ENCODE data around the gene HOXD11.

The HOXD11 gene

GRCh38 chr2:176074919-176075425, 32.1 kb upstream of the HOXD11 start:
- 0 out of 2 replicates have a peak, but pooled peaks cover 3% of the 10 kb centered on the region for H3K4me1 ChIP-seq (ENCODE audit: control insufficient read depth, insufficient read depth, low read length)

GRCh38 chr2:176075481-176075880, 31.6 kb upstream of the HOXD11 start:
- peaks cover 98% of the 10 kb centered on the region for H3K27me3 ChIP-seq (ENCODE audit: control insufficient read depth, insufficient read depth, low read length)
- 0 out of 2 replicates have a peak, but pooled peaks cover 3% of the 10 kb centered on the region for H3K4me1 ChIP-seq (ENCODE audit: control insufficient read depth, insufficient read depth, low read length)
- H3K27ac ChIP-seq (ENCODE audit: low read depth, low read length) = no peak overlapping the region
- H3K9me3 ChIP-seq (ENCODE audit: control insufficient read depth, insufficient read depth, low read length) = no peaks in the 10 kb centered on the region
- no peaks in the 10 kb centered on the region for H3K36me3 ChIP-seq (ENCODE audit: control insufficient read depth, insufficient read depth, low read length)
- H3K9ac ChIP-seq (ENCODE audit: low read depth, low read length) = no peak overlapping the region
- H3K4me3 ChIP-seq (ENCODE audit: low read depth, low read length) = peak overlapping the region; percentile 39; the same call in 1 of the 2 replicates

More at GRCh38 chr2:176074919-176075425, 32.1 kb upstream of the HOXD11 start:
- H3K27ac ChIP-seq (ENCODE audit: low read depth, low read length) = no peak overlapping the region
- H3K36me3 ChIP-seq (ENCODE audit: control insufficient read depth, insufficient read depth, low read length) = no peaks in the 10 kb centered on the region
- H3K9me3 ChIP-seq (ENCODE audit: control insufficient read depth, insufficient read depth, low read length) = no peaks in the 10 kb centered on the region
- no peak overlapping the region for H3K9ac ChIP-seq (ENCODE audit: low read depth, low read length)
- H3K27me3 ChIP-seq (ENCODE audit: control insufficient read depth, insufficient read depth, low read length) = peaks cover 100% of the 10 kb centered on the region
- H3K4me3 ChIP-seq (ENCODE audit: low read depth, low read length) = no peak overlapping the region

GRCh38 chr2:176076063-176076462, 31.0 kb upstream of the HOXD11 start:
- H3K4me3 ChIP-seq (ENCODE audit: low read depth, low read length) = no peak overlapping the region
- no peak overlapping the region for H3K9ac ChIP-seq (ENCODE audit: low read depth, low read length)
- H3K27me3 ChIP-seq (ENCODE audit: control insufficient read depth, insufficient read depth, low read length) = peaks cover 98% of the 10 kb centered on the region
- H3K36me3 ChIP-seq (ENCODE audit: control insufficient read depth, insufficient read depth, low read length) = no peaks in the 10 kb centered on the region
- 0 out of 2 replicates have a peak, but pooled peaks cover 3% of the 10 kb centered on the region for H3K4me1 ChIP-seq (ENCODE audit: control insufficient read depth, insufficient read depth, low read length)
- no peaks in the 10 kb centered on the region for H3K9me3 ChIP-seq (ENCODE audit: control insufficient read depth, insufficient read depth, low read length)
- no peak overlapping the region for H3K27ac ChIP-seq (ENCODE audit: low read depth, low read length)

- H3K36me3 ChIP-seq (ENCODE audit: control insufficient read depth, insufficient read depth, low read length) = no peaks in the 10 kb centered on the region
- H3K9ac ChIP-seq (ENCODE audit: low read depth, low read length) = no peak overlapping the region
- H3K4me1 ChIP-seq (ENCODE audit: control insufficient read depth, insufficient read depth, low read length) = 0 out of 2 replicates have a peak, but pooled peaks cover 3% of the 10 kb centered on the region
- H3K27me3 ChIP-seq (ENCODE audit: control insufficient read depth, insufficient read depth, low read length) = peaks cover 98% of the 10 kb centered on the region
- no peak overlapping the region for H3K4me3 ChIP-seq (ENCODE audit: low read depth, low read length)
- H3K9me3 ChIP-seq (ENCODE audit: control insufficient read depth, insufficient read depth, low read length) = no peaks in the 10 kb centered on the region
- no peak overlapping the region for H3K27ac ChIP-seq (ENCODE audit: low read depth, low read length)
Observed at GRCh38 chr2:176076796-176077195, 30.3 kb upstream of the HOXD11 start.

- 0 out of 2 replicates have a peak, but pooled peaks cover 3% of the 10 kb centered on the region for H3K4me1 ChIP-seq (ENCODE audit: control insufficient read depth, insufficient read depth, low read length)
- no peak overlapping the region for H3K27ac ChIP-seq (ENCODE audit: low read depth, low read length)
- peaks cover 98% of the 10 kb centered on the region for H3K27me3 ChIP-seq (ENCODE audit: control insufficient read depth, insufficient read depth, low read length)
- H3K4me3 ChIP-seq (ENCODE audit: low read depth, low read length) = peak overlapping the region; percentile 43; the same call in 1 of the 2 replicates
- H3K36me3 ChIP-seq (ENCODE audit: control insufficient read depth, insufficient read depth, low read length) = no peaks in the 10 kb centered on the region
- no peaks in the 10 kb centered on the region for H3K9me3 ChIP-seq (ENCODE audit: control insufficient read depth, insufficient read depth, low read length)
- no peak overlapping the region for H3K9ac ChIP-seq (ENCODE audit: low read depth, low read length)
Observed at GRCh38 chr2:176078541-176079284, 28.4 kb upstream of the HOXD11 start.

- Histone ChIP-seq H3K27ac (ENCODE audit: low read depth, low read length) (no peak overlapping the region), H3K4me1 (ENCODE audit: control insufficient read depth, insufficient read depth, low read length) (0 out of 2 replicates have a peak, but pooled peaks cover 3% of the 10 kb centered on the region), H3K9ac (ENCODE audit: low read depth, low read length) (no peak overlapping the region), H3K9me3 (ENCODE audit: control insufficient read depth, insufficient read depth, low read length) (no peaks in the 10 kb centered on the region), H3K4me3 (ENCODE audit: low read depth, low read length) (peak overlapping the region; percentile 43; the same call in 1 of the 2 replicates), H3K36me3 (ENCODE audit: control insufficient read depth, insufficient read depth, low read length) (no peaks in the 10 kb centered on the region), H3K27me3 (ENCODE audit: control insufficient read depth, insufficient read depth, low read length) (peaks cover 98% of the 10 kb centered on the region)
Observed at GRCh38 chr2:176079285-176079830, 27.7 kb upstream of the HOXD11 start.

GRCh38 chr2:176079831-176080539, 27.1 kb upstream of the HOXD11 start:
- Histone ChIP-seq H3K9ac (ENCODE audit: low read depth, low read length) (no peak overlapping the region), H3K4me1 (ENCODE audit: control insufficient read depth, insufficient read depth, low read length) (peaks cover 3% of the 10 kb centered on the region; the same call in 1 of the 2 replicates), H3K4me3 (ENCODE audit: low read depth, low read length) (peak overlapping the region; percentile 49), H3K27ac (ENCODE audit: low read depth, low read length) (no peak overlapping the region), H3K9me3 (ENCODE audit: control insufficient read depth, insufficient read depth, low read length) (no peaks in the 10 kb centered on the region), H3K27me3 (ENCODE audit: control insufficient read depth, insufficient read depth, low read length) (peaks cover 98% of the 10 kb centered on the region), H3K36me3 (ENCODE audit: control insufficient read depth, insufficient read depth, low read length) (no peaks in the 10 kb centered on the region)

GRCh38 chr2:176080540-176081375, 26.3 kb upstream of the HOXD11 start:
- Histone ChIP-seq H3K4me3 (ENCODE audit: low read depth, low read length) (peak overlapping the region; percentile 49), H3K27me3 (ENCODE audit: control insufficient read depth, insufficient read depth, low read length) (peaks cover 98% of the 10 kb centered on the region), H3K9ac (ENCODE audit: low read depth, low read length) (no peak overlapping the region)

GRCh38 chr2:176081376-176081836, 25.7 kb upstream of the HOXD11 start:
- H3K4me1 ChIP-seq (ENCODE audit: control insufficient read depth, insufficient read depth, low read length) = peaks cover 5% of the 10 kb centered on the region; the same call in 1 of the 2 replicates
- H3K36me3 ChIP-seq (ENCODE audit: control insufficient read depth, insufficient read depth, low read length) = no peaks in the 10 kb centered on the region
- no peak overlapping the region for H3K9ac ChIP-seq (ENCODE audit: low read depth, low read length)
- H3K27me3 ChIP-seq (ENCODE audit: control insufficient read depth, insufficient read depth, low read length) = peaks cover 98% of the 10 kb centered on the region
- H3K27ac ChIP-seq (ENCODE audit: low read depth, low read length) = no peak overlapping the region
- no peaks in the 10 kb centered on the region for H3K9me3 ChIP-seq (ENCODE audit: control insufficient read depth, insufficient read depth, low read length)
- H3K4me3 ChIP-seq (ENCODE audit: low read depth, low read length) = no peak overlapping the region

More at GRCh38 chr2:176080540-176081375, 26.3 kb upstream of the HOXD11 start:
- no peak overlapping the region for H3K27ac ChIP-seq (ENCODE audit: low read depth, low read length)
- peaks cover 3% of the 10 kb centered on the region; the same call in 1 of the 2 replicates for H3K4me1 ChIP-seq (ENCODE audit: control insufficient read depth, insufficient read depth, low read length)
- no peaks in the 10 kb centered on the region for H3K36me3 ChIP-seq (ENCODE audit: control insufficient read depth, insufficient read depth, low read length)
- H3K9me3 ChIP-seq (ENCODE audit: control insufficient read depth, insufficient read depth, low read length) = no peaks in the 10 kb centered on the region
